Body of pancreas (tissue), 4 donors: ENCODE data around the gene NOTCH2.

Experiments
- POLR2A ChIP-seq, 3 donors: fragments of 450-650 bp; IDR thresholded peaks; one replicate each; pipeline ENCODE4 v1.6.1; 2016; ENCODE audit warnings: antibody characterized with exemption in 3 of 3, mild to moderate bottlenecking in 2 of 3
- TF ChIP-seq, protein P1 (sequence below), 7 experiments: fragments of 450-650 bp in 4 of 7; fragments of 200-600 bp in 3 of 7; sonication (generic) in 3 of 7; IDR thresholded peaks; one replicate each; pipeline ENCODE4 v1.5.1; 2016 to 2019; ENCODE audit warnings: antibody characterized with exemption in 7 of 7

DNA sequence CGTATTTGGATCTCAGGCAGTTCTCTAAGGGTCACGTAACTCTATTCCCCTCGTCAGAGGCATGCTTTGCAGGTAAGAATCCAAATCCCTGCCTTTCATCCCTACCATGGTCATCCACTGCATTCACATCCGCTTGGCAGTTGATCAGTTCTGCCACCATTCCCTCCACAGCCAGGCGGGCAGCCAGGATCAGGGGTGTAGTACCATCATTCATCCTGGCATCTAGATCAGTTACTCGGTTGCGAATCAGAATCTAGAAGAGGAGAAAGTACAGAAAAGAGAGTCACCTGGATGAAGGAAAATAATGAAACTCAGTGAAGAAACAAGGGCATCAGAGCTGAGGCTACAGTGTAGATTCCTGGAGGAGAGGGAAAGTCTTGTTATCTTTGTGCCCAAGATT, 151.2 kb downstream of the NOTCH2 start:
- TF ChIP-seq, protein P1, sequence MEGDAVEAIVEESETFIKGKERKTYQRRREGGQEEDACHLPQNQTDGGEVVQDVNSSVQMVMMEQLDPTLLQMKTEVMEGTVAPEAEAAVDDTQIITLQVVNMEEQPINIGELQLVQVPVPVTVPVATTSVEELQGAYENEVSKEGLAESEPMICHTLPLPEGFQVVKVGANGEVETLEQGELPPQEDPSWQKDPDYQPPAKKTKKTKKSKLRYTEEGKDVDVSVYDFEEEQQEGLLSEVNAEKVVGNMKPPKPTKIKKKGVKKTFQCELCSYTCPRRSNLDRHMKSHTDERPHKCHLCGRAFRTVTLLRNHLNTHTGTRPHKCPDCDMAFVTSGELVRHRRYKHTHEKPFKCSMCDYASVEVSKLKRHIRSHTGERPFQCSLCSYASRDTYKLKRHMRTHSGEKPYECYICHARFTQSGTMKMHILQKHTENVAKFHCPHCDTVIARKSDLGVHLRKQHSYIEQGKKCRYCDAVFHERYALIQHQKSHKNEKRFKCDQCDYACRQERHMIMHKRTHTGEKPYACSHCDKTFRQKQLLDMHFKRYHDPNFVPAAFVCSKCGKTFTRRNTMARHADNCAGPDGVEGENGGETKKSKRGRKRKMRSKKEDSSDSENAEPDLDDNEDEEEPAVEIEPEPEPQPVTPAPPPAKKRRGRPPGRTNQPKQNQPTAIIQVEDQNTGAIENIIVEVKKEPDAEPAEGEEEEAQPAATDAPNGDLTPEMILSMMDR (IDR thresholded peaks at IDR 0.05), result no peak
- TF ChIP-seq POLR2A (IDR thresholded peaks at IDR 0.05), result no peak
